Activated T-helper 2 cell treated with anti-CD3 and anti-CD28 coated beads, Interferon-gamma antibody, Interleukin-2, Interleukin-4, amounts not matched to agents 10 μg/mL and 5 μg/mL and 100 μg/mL, durations not matched to agents 14 hours and 24 hours and 36 hours (primary cell): ENCODE data around the gene FKBP5. TPM values are rescaled to one million over a fixed set of nuclear protein-coding genes. Genes with fewer than 3 reads are reported as not detected.
"Not testable (repeated sequence)": the region's sequence is repeated elsewhere in the genome, so short reads cannot be mapped to it uniquely, and the experiment has no call there.

Experiments
- DNase-seq: peaks from one replicate; pipeline ENCODE4 v3.0.0; 2021; ENCODE audit warnings: low spot score
- H3K27ac Mint-ChIP-seq: one replicate; pipeline ENCODE4 v1.8.0; 2021; ENCODE audit warnings: mixed read lengths
- H3K27me3 Mint-ChIP-seq: one replicate; pipeline ENCODE4 v1.8.0; 2021; ENCODE audit warnings: low read depth, mixed read lengths
- H3K36me3 Mint-ChIP-seq: one replicate; pipeline ENCODE4 v1.8.0; 2021; ENCODE audit warnings: low read depth, mixed read lengths
- H3K4me1 Mint-ChIP-seq: one replicate; pipeline ENCODE4 v1.8.0; 2021; ENCODE audit warnings: low read depth, mixed read lengths
- H3K4me3 Mint-ChIP-seq: one replicate; pipeline ENCODE4 v1.8.0; 2021; ENCODE audit warnings: low read depth, mild to moderate bottlenecking, moderate library complexity, mixed read lengths
- H3K9me3 Mint-ChIP-seq: one replicate; pipeline ENCODE4 v1.8.0; 2021; ENCODE audit warnings: mixed read lengths
- intact Hi-C: fragments of 100-400 bp; cut with micrococcal nuclease; formaldehyde crosslinking; loops from one replicate; pipeline ENCODE4 v1.15.1; 2023
- total RNA-seq: library from RNA; stranded (reverse); gene quantifications from 2 replicates; pipeline ENCODE4 v1.2.3, GENCODE V29; 2022

The FKBP5 gene
- total RNA-seq, 1 donor from 2014 or later, result 90.9 TPM

- Mint-ChIP-seq H3K4me1 (peaks cover 2% of the 10 kb centered on the region), H3K27ac (no peak overlapping the region), H3K27me3 (peaks cover 4% of the 10 kb centered on the region), H3K9me3 (peaks cover 3% of the 10 kb centered on the region), H3K4me3 (no peak overlapping the region), H3K36me3 (peaks cover 3% of the 10 kb centered on the region)
- intact Hi-C loops, result no loop called here
- no peak for DNase-seq
Observed at GRCh38 chr6:35544769-35545361, 143.8 kb downstream of the FKBP5 start.

- Mint-ChIP-seq H3K27ac (no peak overlapping the region), H3K9me3 (no peaks in the 10 kb centered on the region), H3K27me3 (no peaks in the 10 kb centered on the region), H3K4me1 (peaks cover 2% of the 10 kb centered on the region), H3K4me3 (no peak overlapping the region), H3K36me3 (no peaks in the 10 kb centered on the region)
- no peak for DNase-seq
- intact Hi-C loops, result no loop called here
Observed at GRCh38 chr6:35543459-35544193, 145.1 kb downstream of the FKBP5 start.

GRCh38 chr6:35541836-35542235 is 146.9 kb downstream of the FKBP5 start:
- no peak for DNase-seq
- H3K4me3 Mint-ChIP-seq, result no peak overlapping the region
- H3K4me1 Mint-ChIP-seq, result peaks cover 2% of the 10 kb centered on the region
- no peak overlapping the region for H3K27ac Mint-ChIP-seq
- H3K27me3 Mint-ChIP-seq, result no peaks in the 10 kb centered on the region
- no peaks in the 10 kb centered on the region for H3K36me3 Mint-ChIP-seq
- intact Hi-C loops, result no loop called here
- H3K9me3 Mint-ChIP-seq, result no peaks in the 10 kb centered on the region

- no peak for DNase-seq
- H3K27me3 Mint-ChIP-seq, result peaks cover 10% of the 10 kb centered on the region
- no peaks in the 10 kb centered on the region for H3K36me3 Mint-ChIP-seq
- peaks cover 2% of the 10 kb centered on the region for H3K4me1 Mint-ChIP-seq
- no peaks in the 10 kb centered on the region for H3K9me3 Mint-ChIP-seq
- no peak overlapping the region for H3K27ac Mint-ChIP-seq
- no peak overlapping the region for H3K4me3 Mint-ChIP-seq
- intact Hi-C loops, result no loop called here
Observed at GRCh38 chr6:35539223-35539622, 149.5 kb downstream of the FKBP5 start.

DNA sequence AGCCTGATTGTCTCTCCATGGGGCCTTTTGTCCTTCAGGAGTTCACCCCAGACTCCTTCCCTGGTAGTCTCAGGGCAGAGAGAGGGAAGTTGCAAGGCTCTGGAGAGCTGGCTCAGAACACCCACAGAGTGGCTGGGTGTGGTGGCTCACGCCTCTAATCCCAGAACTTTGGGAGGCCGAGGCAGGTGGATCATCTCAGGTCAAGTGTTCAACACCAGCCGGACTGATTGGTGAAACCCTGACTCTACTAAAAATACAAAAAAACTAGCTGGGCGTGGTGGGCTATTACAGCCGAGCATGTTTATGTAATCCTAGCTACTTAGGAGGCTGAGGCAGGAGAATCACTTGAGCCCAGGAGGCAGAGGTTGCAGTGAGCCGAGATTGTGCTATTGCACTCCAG is 152.9 kb downstream of the FKBP5 start:
- H3K4me3 Mint-ChIP-seq, H3K36me3 Mint-ChIP-seq, DNase-seq, H3K9me3 Mint-ChIP-seq, H3K27ac Mint-ChIP-seq, intact Hi-C loops, H3K4me1 Mint-ChIP-seq: not testable (repeated sequence)
- H3K27me3 Mint-ChIP-seq, result peaks cover 17% of the 10 kb centered on the region

DNA sequence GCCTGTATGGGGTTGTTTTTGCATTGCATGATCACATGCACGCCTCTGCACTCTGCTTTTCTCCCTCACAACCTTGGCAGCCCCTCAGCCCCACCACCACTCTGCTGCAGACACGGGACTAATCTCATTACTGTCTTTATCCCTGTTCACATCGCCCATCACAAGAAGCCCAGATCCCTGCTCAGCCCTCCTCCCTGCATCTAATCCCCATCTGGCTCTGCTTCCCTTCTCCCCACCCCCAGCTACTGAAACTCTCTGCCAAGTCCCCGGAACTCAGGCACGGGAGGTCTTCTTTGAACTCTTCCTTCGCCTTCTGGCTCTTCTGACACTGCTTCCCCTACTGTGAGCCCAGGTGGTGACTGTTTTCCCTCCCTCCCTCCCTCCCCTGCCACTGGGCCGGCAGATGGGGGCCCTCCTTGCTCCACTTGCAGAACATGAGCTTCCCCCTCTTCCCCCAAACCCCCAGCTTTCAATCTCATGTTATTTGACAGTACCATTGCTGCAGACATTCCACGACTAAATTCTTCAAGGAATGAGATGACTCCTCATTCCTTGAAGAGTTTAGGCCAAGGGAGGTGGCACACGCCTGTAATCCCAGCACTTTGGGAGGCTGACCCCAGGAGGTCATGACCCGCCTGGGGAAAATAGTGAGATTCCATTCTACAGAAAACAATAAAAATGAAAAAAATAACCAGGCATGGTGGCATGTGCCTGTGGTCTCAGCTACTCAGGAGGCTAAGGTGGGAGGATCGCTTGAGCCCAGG is 154.1 kb downstream of the FKBP5 start:
- Mint-ChIP-seq H3K9me3 (no peaks in the 10 kb centered on the region), H3K4me1 (no peaks in the 10 kb centered on the region), H3K27me3 (peaks cover 17% of the 10 kb centered on the region), H3K4me3 (no peak overlapping the region), H3K36me3 (no peaks in the 10 kb centered on the region), H3K27ac (no peak overlapping the region)
- DNase-seq, result no peak
- intact Hi-C loops, result no loop called here

DNA sequence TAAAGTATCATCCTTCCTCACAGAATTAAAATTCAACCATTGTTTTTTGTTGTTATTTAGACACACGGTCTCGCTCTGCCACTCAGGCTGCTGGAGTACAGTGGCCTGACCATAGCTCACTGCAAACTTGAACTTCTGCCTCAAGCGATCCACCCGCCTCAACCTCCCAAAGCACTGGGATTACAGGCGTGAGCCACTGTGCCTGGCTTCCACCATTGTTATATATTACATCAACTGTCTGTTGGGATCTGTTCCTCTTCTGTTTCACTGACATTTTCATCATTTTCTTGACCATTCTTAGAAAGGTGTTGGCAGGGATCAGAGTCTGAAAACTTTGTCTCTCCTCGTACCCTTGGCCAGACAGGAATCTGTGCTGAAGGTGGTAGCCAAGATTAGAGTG is 154.7 kb downstream of the FKBP5 start:
- no peaks in the 10 kb centered on the region for H3K4me1 Mint-ChIP-seq
- no peak overlapping the region for H3K4me3 Mint-ChIP-seq
- no peaks in the 10 kb centered on the region for H3K36me3 Mint-ChIP-seq
- peaks cover 17% of the 10 kb centered on the region for H3K27me3 Mint-ChIP-seq
- intact Hi-C loops, result no loop called here
- no peak overlapping the region for H3K27ac Mint-ChIP-seq
- no peak for DNase-seq
- no peaks in the 10 kb centered on the region for H3K9me3 Mint-ChIP-seq

DNA sequence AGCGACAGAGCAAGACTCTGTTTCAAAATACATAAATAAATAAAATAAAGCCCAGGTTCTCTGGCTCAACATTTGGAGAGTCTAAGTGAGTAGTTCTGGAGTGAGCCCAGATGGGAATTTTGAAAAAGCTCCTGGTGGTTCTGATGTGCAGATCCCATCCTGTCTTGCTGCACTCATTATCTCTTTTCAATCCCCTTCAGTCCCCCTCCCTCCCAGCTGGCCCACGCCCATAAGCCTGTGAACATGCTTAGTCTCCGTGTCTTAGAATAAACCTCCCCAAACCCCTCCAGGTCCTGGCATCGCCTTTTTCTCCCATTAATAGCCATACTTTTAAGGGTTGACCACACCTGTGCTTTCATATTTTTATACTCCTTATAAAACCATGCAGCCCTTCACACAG is 156.6 kb downstream of the FKBP5 start:
- H3K27me3 Mint-ChIP-seq, result peaks cover 21% of the 10 kb centered on the region
- H3K4me3 Mint-ChIP-seq, result no peak overlapping the region
- H3K27ac Mint-ChIP-seq, result no peak overlapping the region
- DNase-seq, result no peak
- intact Hi-C loops, result no loop called here
- no peaks in the 10 kb centered on the region for H3K9me3 Mint-ChIP-seq
- H3K36me3 Mint-ChIP-seq, result no peaks in the 10 kb centered on the region
- H3K4me1 Mint-ChIP-seq, result no peaks in the 10 kb centered on the region

DNA sequence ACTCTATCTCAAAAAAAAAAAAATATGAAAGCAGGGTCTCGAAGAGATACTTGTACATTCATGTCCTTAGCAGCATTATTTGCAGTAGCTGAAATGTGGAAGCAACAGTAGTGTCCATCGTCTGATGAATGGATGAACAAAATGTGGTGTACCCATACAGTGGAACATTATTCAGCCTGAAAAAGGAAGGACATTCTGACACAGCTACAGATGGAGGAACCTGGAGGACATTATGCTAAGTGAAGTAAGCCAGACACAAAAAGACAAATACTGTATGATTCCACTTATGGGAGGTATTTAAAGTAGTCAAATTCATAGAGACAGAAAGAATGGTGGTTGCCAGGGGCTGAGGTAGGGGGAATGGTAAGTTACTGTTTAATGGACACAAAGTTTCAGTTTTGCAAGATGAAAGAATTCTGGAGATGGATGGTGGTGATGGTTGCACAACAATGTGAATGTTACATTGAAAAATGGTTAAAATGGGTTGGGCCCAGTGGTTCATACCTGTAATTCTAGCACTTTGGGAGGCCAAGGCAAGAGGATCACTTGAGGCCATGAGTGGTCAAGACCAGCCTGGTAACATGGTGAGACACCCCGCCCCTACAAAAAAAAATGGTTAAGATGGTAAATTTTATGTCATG is 164.2 kb downstream of the FKBP5 start:
- no peaks in the 10 kb centered on the region for H3K36me3 Mint-ChIP-seq
- H3K4me1 Mint-ChIP-seq, result peaks cover 8% of the 10 kb centered on the region
- intact Hi-C loops, result no loop called here
- no peak for DNase-seq
- H3K4me3 Mint-ChIP-seq, result no peak overlapping the region
- H3K27ac Mint-ChIP-seq, result no peak overlapping the region
- no peaks in the 10 kb centered on the region for H3K9me3 Mint-ChIP-seq
- peaks cover 5% of the 10 kb centered on the region for H3K27me3 Mint-ChIP-seq

Other genes with a start within 250 kb of the FKBP5 start
- 20.6 and 21.1 TPM in 2 replicates for gene FANCE, start 236.6 kb downstream of the FKBP5 start, total RNA-seq
- gene RPL10A, start 220.5 kb downstream of the FKBP5 start, total RNA-seq, result 1,727 and 1,773 TPM in 2 replicates
- 1.8 and 2.0 TPM in 2 replicates for gene TEAD3, start 191.8 kb downstream of the FKBP5 start, total RNA-seq
- gene TULP1, start 176.0 kb downstream of the FKBP5 start, total RNA-seq, result not detected in 2 replicates
- gene ARMC12, start 48.1 kb upstream of the FKBP5 start, total RNA-seq, result 0.89 and 0.97 TPM in 2 replicates
- not detected in 2 replicates for gene CLPSL2, start 87.7 kb upstream of the FKBP5 start, total RNA-seq
- not detected in 2 replicates for gene CLPSL1, start 92.1 kb upstream of the FKBP5 start, total RNA-seq
- gene CLPS, start 108.4 kb upstream of the FKBP5 start, total RNA-seq, result not detected in 2 replicates
- gene LHFPL5, start 116.4 kb upstream of the FKBP5 start, total RNA-seq, result not detected in 2 replicates
- 146 and 149 TPM in 2 replicates for gene SRPK1, start 232.2 kb upstream of the FKBP5 start, total RNA-seq